ENCODE data around the gene ZNF415. TPM values are rescaled to one million over a fixed set of nuclear protein-coding genes. Genes with fewer than 3 reads are reported as not detected.
"Not testable (repeated sequence)": the region's sequence is repeated elsewhere in the genome, so short reads cannot be mapped to it uniquely, and the experiment has no call there.

Gene ZNF415
- total RNA-seq, 2 experiments from 2014 or later: 3.2 to 3.3 TPM

GRCh38 chr19:53136432-53136831, 3.7 kb upstream of the ZNF415 start:
- no peak overlapping the region for H3K4me3 Mint-ChIP-seq
- peaks cover 44% of the 10 kb centered on the region for H3K36me3 Mint-ChIP-seq (ENCODE audit: low read depth)
- no peak overlapping the region for H3K27ac Mint-ChIP-seq
- POLR2A ChIA-PET: no interaction called here
- CTCF ChIA-PET: no interaction called here
- peaks cover 51% of the 10 kb centered on the region for H3K9me3 Mint-ChIP-seq (ENCODE audit: low read depth)
- ATAC-seq (no peak), DNase-seq (no peak)
- peaks cover 7% of the 10 kb centered on the region for H3K27me3 Mint-ChIP-seq
- peaks cover 12% of the 10 kb centered on the region for H3K4me1 Mint-ChIP-seq
- intact Hi-C loops (cut with DNase I, micrococcal nuclease): no loop called here

- Mint-ChIP-seq H3K4me1 (peaks cover 20% of the 10 kb centered on the region), H3K9me3 (ENCODE audit: low read depth) (peaks cover 30% of the 10 kb centered on the region), H3K36me3 (ENCODE audit: low read depth) (peaks cover 29% of the 10 kb centered on the region), H3K4me3 (peak overlapping the region; percentile 75), H3K27ac (peak overlapping the region; percentile 68), H3K27me3 (peaks cover 10% of the 10 kb centered on the region)
- intact Hi-C loops (cut with DNase I, micrococcal nuclease): loop anchor here in 1 of 2 experiments (1.0 kb wide), 1 partner anchor 28 kb away; the partner anchor contains the start of gene ZNF347
- no peak for ATAC-seq
- DNase-seq: no peak
- ChIA-PET CTCF (no interaction called here), POLR2A (no interaction called here)
These were observed 983 bp downstream of the ZNF415 start for GRCh38 chr19:53131727-53132126.

DNA sequence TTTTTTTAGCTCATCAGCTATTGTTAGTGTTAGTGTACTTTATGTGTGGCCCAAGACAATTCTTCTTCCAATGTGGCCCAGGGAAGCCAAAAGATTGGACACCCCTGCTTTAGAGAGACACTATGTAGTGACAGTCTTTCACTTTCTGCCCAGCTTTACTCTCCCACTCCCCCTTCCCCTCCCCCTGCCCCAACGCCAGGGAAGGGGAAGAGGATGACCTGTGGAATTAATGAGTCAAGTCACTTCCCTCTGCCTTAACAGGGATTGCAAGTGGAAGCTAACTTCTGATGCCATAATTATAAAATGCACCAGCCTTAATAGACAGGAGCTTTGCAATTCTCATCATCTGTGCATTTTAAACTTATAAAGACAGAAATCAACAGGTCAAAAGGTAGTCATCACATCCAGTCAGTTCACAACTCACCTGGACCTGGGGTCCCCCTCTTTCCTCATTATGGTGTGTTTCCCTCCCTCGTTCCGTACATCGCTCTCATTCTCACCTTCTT, 1.6 kb downstream of the ZNF415 start:
- Mint-ChIP-seq H3K9me3 (ENCODE audit: low read depth) (peaks cover 28% of the 10 kb centered on the region), H3K27me3 (peaks cover 10% of the 10 kb centered on the region), H3K4me1 (peaks cover 20% of the 10 kb centered on the region), H3K36me3 (ENCODE audit: low read depth) (peaks cover 29% of the 10 kb centered on the region), H3K27ac (no peak overlapping the region), H3K4me3 (peak overlapping the region; percentile 75)
- ChIA-PET CTCF (no interaction called here), POLR2A (no interaction called here)
- DNase-seq: no peak
- no peak for ATAC-seq
- intact Hi-C loops (cut with DNase I, micrococcal nuclease): no loop called here

GRCh38 chr19:53130506-53130905, 2.2 kb downstream of the ZNF415 start:
- DNase-seq: no peak
- no peak overlapping the region for H3K27ac Mint-ChIP-seq
- H3K36me3 Mint-ChIP-seq (ENCODE audit: low read depth): peaks cover 29% of the 10 kb centered on the region
- H3K4me3 Mint-ChIP-seq: no peak overlapping the region
- peaks cover 10% of the 10 kb centered on the region for H3K27me3 Mint-ChIP-seq
- POLR2A ChIA-PET: no interaction called here
- H3K9me3 Mint-ChIP-seq (ENCODE audit: low read depth): peaks cover 24% of the 10 kb centered on the region
- H3K4me1 Mint-ChIP-seq: peaks cover 20% of the 10 kb centered on the region
- CTCF ChIA-PET: no interaction called here
- ATAC-seq: no peak
- intact Hi-C loops (cut with DNase I, micrococcal nuclease): no loop called here

GRCh38 chr19:53126733-53127526, 5.8 kb downstream of the ZNF415 start:
- peaks cover 35% of the 10 kb centered on the region for H3K36me3 Mint-ChIP-seq (ENCODE audit: low read depth)
- CTCF ChIA-PET, DNase-seq, ATAC-seq, H3K4me3 Mint-ChIP-seq, H3K27ac Mint-ChIP-seq, H3K27me3 Mint-ChIP-seq: not testable (repeated sequence)
- peaks cover 13% of the 10 kb centered on the region for H3K4me1 Mint-ChIP-seq
- intact Hi-C loops (cut with DNase I, micrococcal nuclease): loop anchor here in 1 of 2 experiments (1.0 kb wide), 1 partner anchor 28 kb away; no protein-coding TSS in a partner anchor
- POLR2A ChIA-PET: interaction anchor here (0.6 kb wide), 1 partner anchor 313 kb away, joined by 5 read pairs; no protein-coding TSS in a partner anchor
- H3K9me3 Mint-ChIP-seq (ENCODE audit: low read depth): peaks cover 22% of the 10 kb centered on the region

GRCh38 chr19:53123400-53123799, 9.3 kb downstream of the ZNF415 start:
- Mint-ChIP-seq H3K36me3 (ENCODE audit: low read depth) (peaks cover 43% of the 10 kb centered on the region), H3K4me3 (no peak overlapping the region), H3K27ac (no peak overlapping the region), H3K4me1 (no peaks in the 10 kb centered on the region), H3K9me3 (ENCODE audit: low read depth) (peaks cover 24% of the 10 kb centered on the region), H3K27me3 (no peaks in the 10 kb centered on the region)
- ATAC-seq (no peak), DNase-seq (no peak)
- intact Hi-C loops (cut with DNase I, micrococcal nuclease): no loop called here
- ChIA-PET POLR2A (no interaction called here), CTCF (no interaction called here)

- Mint-ChIP-seq H3K27ac (no peak overlapping the region), H3K4me3 (no peak overlapping the region), H3K9me3 (ENCODE audit: low read depth) (peaks cover 52% of the 10 kb centered on the region), H3K27me3 (no peaks in the 10 kb centered on the region), H3K4me1 (no peaks in the 10 kb centered on the region), H3K36me3 (ENCODE audit: low read depth) (peaks cover 74% of the 10 kb centered on the region)
- ChIA-PET CTCF (no interaction called here), POLR2A (no interaction called here)
- ATAC-seq (no peak), DNase-seq (no peak)
- intact Hi-C loops (cut with DNase I, micrococcal nuclease): no loop called here
These were observed 20.4 kb downstream of the ZNF415 start for GRCh38 chr19:53112286-53112685.

DNA sequence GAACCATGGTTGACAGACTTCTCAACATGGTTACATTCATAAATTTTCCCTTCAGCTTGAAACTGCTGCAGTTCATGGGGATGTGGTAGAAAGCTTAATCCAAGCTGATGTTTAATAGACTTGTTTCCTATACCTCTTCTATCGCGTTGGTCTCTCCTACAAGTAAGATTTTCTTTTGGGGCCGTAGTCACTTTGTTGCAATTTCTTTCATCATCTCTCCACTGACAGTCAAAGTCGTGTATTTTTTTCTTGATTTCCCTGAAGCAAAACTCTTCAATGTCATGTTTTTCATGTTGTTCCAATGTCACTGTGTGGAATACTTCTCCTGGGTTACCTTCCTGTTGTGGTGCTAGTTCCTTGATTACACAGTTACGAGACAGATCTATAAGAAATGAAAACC, 23.2 kb downstream of the ZNF415 start:
- Mint-ChIP-seq H3K27me3 (no peaks in the 10 kb centered on the region), H3K27ac (no peak overlapping the region), H3K4me1 (no peaks in the 10 kb centered on the region), H3K36me3 (ENCODE audit: low read depth) (peaks cover 49% of the 10 kb centered on the region), H3K9me3 (ENCODE audit: low read depth) (peaks cover 44% of the 10 kb centered on the region), H3K4me3 (no peak overlapping the region)
- intact Hi-C loops (cut with DNase I, micrococcal nuclease): loop anchor here in 1 of 2 experiments (10.0 kb wide), 1 partner anchor 1085 kb away; the partner anchor contains the start of gene TSEN34
- ChIA-PET POLR2A (no interaction called here), CTCF (no interaction called here)
- ATAC-seq (no peak), DNase-seq (no peak)

GRCh38 chr19:53103234-53104203, 29.2 kb downstream of the ZNF415 start, which contains the start of gene ZNF160:
ZNF160 (minus strand) TSS chr19:53103422; CDS start chr19:53086276, 17,146 bp downstream.
- ChIA-PET POLR2A (no interaction called here), CTCF (interaction anchor here (1.0 kb wide), 1 partner anchor 83 kb away, joined by 3 read pairs; no protein-coding TSS in a partner anchor)
- Mint-ChIP-seq H3K4me1 (peaks cover 18% of the 10 kb centered on the region), H3K36me3 (ENCODE audit: low read depth) (peaks cover 40% of the 10 kb centered on the region), H3K4me3 (peak within 1 kb of the TSS; percentile 87), H3K9me3 (ENCODE audit: low read depth) (peaks cover 12% of the 10 kb centered on the region), H3K27me3 (no peaks in the 10 kb centered on the region), H3K27ac (peak within 1 kb of the TSS; percentile 91)
- peak; percentile 96 for ATAC-seq
- DNase-seq: peak; percentile 100
- intact Hi-C loops (cut with DNase I, micrococcal nuclease): loop anchor here (1.0 to 10.0 kb wide), 23 partner anchors 55 to 1091 kb away; partner anchors contain the start of genes ZNF347 (in 2 of the 2), ZNF665 (in 2 of the 2), ZNF816 (in 2 of the 2) and PPP2R1A (in 1 of the 2)

DNA sequence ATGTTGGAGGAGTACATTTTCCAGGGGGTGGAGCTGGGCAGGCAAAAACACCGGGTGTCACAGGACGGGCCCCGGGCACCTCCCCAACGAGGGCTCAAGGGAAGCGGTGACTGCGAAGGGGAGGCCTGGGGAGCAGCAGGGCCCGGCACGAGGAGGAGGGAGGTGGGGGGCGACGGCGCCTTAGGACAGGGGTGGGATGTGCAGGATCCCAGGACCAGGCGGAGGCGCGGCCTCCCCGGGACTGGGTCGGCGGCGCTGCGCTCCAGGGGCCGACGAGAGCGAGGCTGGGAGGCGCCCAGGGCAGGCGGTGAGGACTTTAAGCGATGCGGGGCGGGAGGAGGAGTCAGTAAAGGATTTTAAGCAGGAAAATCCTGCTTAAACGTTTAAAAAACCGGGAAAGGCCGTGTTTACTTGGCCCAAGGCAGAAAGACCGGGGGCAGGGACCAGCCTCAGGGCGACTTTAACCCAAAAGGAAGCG, 29.9 kb downstream of the ZNF415 start:
- peak; percentile 11 for ATAC-seq
- Mint-ChIP-seq H3K9me3 (ENCODE audit: low read depth) (peaks cover 9% of the 10 kb centered on the region), H3K4me1 (peaks cover 24% of the 10 kb centered on the region), H3K27me3 (no peaks in the 10 kb centered on the region), H3K27ac (peak overlapping the region; percentile 91), H3K36me3 (ENCODE audit: low read depth) (peaks cover 42% of the 10 kb centered on the region), H3K4me3 (peak overlapping the region; percentile 87)
- CTCF ChIA-PET: no interaction called here
- POLR2A ChIA-PET: no interaction called here
- peak; percentile 61 for DNase-seq
- intact Hi-C loops (cut with DNase I, micrococcal nuclease): loop anchor here (1.0 to 10.0 kb wide), 23 partner anchors 56 to 1092 kb away; partner anchors contain the start of genes ZNF347 (in 2 of the 2), ZNF665 (in 2 of the 2), ZNF816 (in 2 of the 2) and PPP2R1A (in 1 of the 2)
